Measurements from ENCODE around the gene AHDC1.

GRCh38 chr1:27535386-27535785 is 68.6 kb downstream of the AHDC1 start:
- TF ChIP-seq CTCF (IDR thresholded peaks at IDR 0.05; ENCODE audit: poor library complexity) (no peak), EZH2 (IDR thresholded peaks at IDR 0.05; ENCODE audit: borderline replicate concordance) (no peak)
